B cell (primary cell): ENCODE data around the gene IPO11. TPM values are rescaled to one million over a fixed set of nuclear protein-coding genes. Genes with fewer than 3 reads are reported as not detected.

Experiments used
- ATAC-seq: fragments of 200-7000 bp; cut with Tn5 transposase; one replicate; pipeline ENCODE4 v1.10.0; 2021; ENCODE audit warnings: low read depth, mild to moderate bottlenecking, moderate number of reproducible peaks, moderate library complexity
- CTCF ChIA-PET: fragments of 350-600 bp; sonication (Branson Sonifier 250); formaldehyde crosslinking; loops from one replicate; lab custom pipeline; 2021; ENCODE audit warnings: antibody characterized with exemption, inconsistent platforms; lab: Charles Lee
- POLR2A ChIA-PET: fragments of 350-600 bp; sonication (Branson Sonifier 250); formaldehyde crosslinking; loops from one replicate; lab custom pipeline; 2021; ENCODE audit warnings: antibody characterized with exemption; lab: Charles Lee
- DNase-seq: peaks from one replicate; pipeline ENCODE4 v3.0.0; 2013
- H2AFZ ChIP-seq: 2 replicates; pipeline ENCODE4 v1.6.1; 2012; ENCODE audit warnings: mild to moderate bottlenecking, low read depth, low read length; ENCODE audit not compliant: insufficient read depth, poor library complexity, severe bottlenecking
- H3K27ac ChIP-seq, 2 donors: 1 replicate in 1 of 2; 2 replicates in 1 of 2; pipeline ENCODE4 v1.5.1; 2012 to 2013; ENCODE audit warnings: low read length in 2 of 2, mild to moderate bottlenecking in 2 of 2, moderate library complexity in 1 of 2
- H3K27me3 ChIP-seq, 4 experiments: fragments of 200-600 bp in 1 of 4; sonication (generic) in 1 of 4; replicated peaks in 1 of 4; 1 replicate in 2 of 4; 2 replicates in 2 of 4; pipeline versions ENCODE4 v1.6.1 to v1.7.0; 2013 to 2016; ENCODE audit warnings: low read length in 3 of 4, mild to moderate bottlenecking in 2 of 4, mixed read lengths in 1 of 4, moderate library complexity in 1 of 4; ENCODE audit not compliant: insufficient read depth in 4 of 4, control insufficient read depth in 3 of 4; ENCODE audit errors: control extremely low read depth in 1 of 4
- H3K36me3 ChIP-seq, 2 experiments: replicated peaks in 1 of 2; 1 replicate in 1 of 2; 2 replicates in 1 of 2; pipeline versions ENCODE4 v1.6.1 to v1.7.1; 2013; ENCODE audit warnings: low read length in 1 of 2; ENCODE audit not compliant: insufficient read depth in 2 of 2, control insufficient read depth in 1 of 2; ENCODE audit errors: control extremely low read depth in 1 of 2, extremely low read depth in 1 of 2
- H3K4me1 ChIP-seq, 2 donors: fragments of 200-600 bp in 1 of 2; sonication (generic) in 1 of 2; 1 replicate in 1 of 2; 2 replicates in 1 of 2; pipeline versions ENCODE4 v1.5.1 to v1.6.1; 2013 to 2017; ENCODE audit warnings: low read length in 2 of 2; ENCODE audit not compliant: control insufficient read depth in 2 of 2, insufficient read depth in 2 of 2
- H3K4me2 ChIP-seq: replicated peaks from 2 replicates; pipeline ENCODE3; 2012; ENCODE audit warnings: mild to moderate bottlenecking, low read depth, low read length; ENCODE audit not compliant: poor library complexity, severe bottlenecking
- H3K4me3 ChIP-seq, 5 experiments: fragments of 200-600 bp in 1 of 5; sonication (generic) in 1 of 5; 1 replicate in 3 of 5; 2 replicates in 2 of 5; pipeline versions ENCODE4 v1.5.1 to v1.7.0; 2011 to 2016; ENCODE audit warnings: low read length in 4 of 5, mild to moderate bottlenecking in 4 of 5, low read depth in 2 of 5, control low read depth in 1 of 5, moderate library complexity in 1 of 5; ENCODE audit not compliant: insufficient read depth in 1 of 5; ENCODE audit errors: control extremely low read depth in 1 of 5, extremely low read depth in 1 of 5
- H3K79me2 ChIP-seq: fragments of 200-600 bp; sonication (generic); one replicate; pipeline ENCODE4 v1.6.0; 2016; ENCODE audit warnings: low read length; ENCODE audit not compliant: control insufficient read depth, insufficient read depth
- H3K9ac ChIP-seq: fragments of 200-600 bp; sonication (generic); 2 replicates; pipeline ENCODE4 v1.6.1; 2017; ENCODE audit warnings: mild to moderate bottlenecking, low read length, moderate library complexity
- H3K9me3 ChIP-seq, 3 donors: one replicate each; pipeline versions ENCODE4 v1.6.1 to v1.7.1; 2013; ENCODE audit warnings: low read length in 2 of 3; ENCODE audit not compliant: control insufficient read depth in 2 of 3, insufficient read depth in 1 of 3; ENCODE audit errors: control extremely low read depth in 1 of 3
- H4K20me1 ChIP-seq: 2 replicates; pipeline ENCODE4 v1.6.0; 2012; ENCODE audit warnings: mild to moderate bottlenecking, low read length; ENCODE audit not compliant: insufficient read depth, control insufficient read depth, poor library complexity, severe bottlenecking
- H3K27ac Mint-ChIP-seq: one replicate; pipeline ENCODE4 v1.8.0; 2021; ENCODE audit warnings: mixed read lengths
- H3K27me3 Mint-ChIP-seq: one replicate; pipeline ENCODE4 v1.8.0; 2021; ENCODE audit warnings: mixed read lengths
- H3K4me1 Mint-ChIP-seq: one replicate; pipeline ENCODE4 v1.8.0; 2021; ENCODE audit warnings: mixed read lengths
- H3K4me3 Mint-ChIP-seq: one replicate; pipeline ENCODE4 v1.8.0; 2021; ENCODE audit warnings: mixed read lengths
- H3K9me3 Mint-ChIP-seq: one replicate; pipeline ENCODE4 v1.8.0; 2022; ENCODE audit warnings: mixed read lengths; ENCODE audit not compliant: insufficient read depth
- CTCF ChIP-seq: fragments of 200-600 bp; IDR thresholded peaks from one replicate; pipeline ENCODE4 v1.8.0; 2022; ENCODE audit warnings: antibody characterized with exemption, mild to moderate bottlenecking
- EZH2 ChIP-seq: IDR thresholded peaks from 2 replicates; pipeline ENCODE4 v1.6.1; 2012; ENCODE audit warnings: borderline replicate concordance, low read depth, mild to moderate bottlenecking, moderate library complexity, low read length; ENCODE audit not compliant: insufficient read depth, poor library complexity, severe bottlenecking
- WGBS: methylation state at CpG from one replicate; pipeline ENCODE4 v1.1.5; 2013; ENCODE audit warnings: missing lambda C conversion rate; ENCODE audit not compliant: insufficient coverage; 5-methylcytosine and 5-hydroxymethylcytosine counted together
- intact Hi-C: fragments of 100-400 bp; cut with micrococcal nuclease; formaldehyde crosslinking; loops from one replicate; pipeline ENCODE4 v1.10.0; 2022
- polyA plus RNA-seq: library from polyadenylated mRNA; depleted of rRNA; stranded (reverse); fragments of >200 nt; gene quantifications from 2 replicates; pipeline ENCODE4 v1.2.3, GENCODE V29; 2012
- total RNA-seq, 2 donors: library from RNA; stranded (reverse); fragments of 120-200 nt in 1 of 2; gene quantifications; 1 replicate in 1 of 2; 2 replicates in 1 of 2; pipeline versions ENCODE4 v1.2.3 to v1.2.4, GENCODE V29; 2013 to 2022

The IPO11 gene
- total and polyA plus RNA-seq, 2 donors (not counting 1 experiment from before 2014, with no cell fraction given): 3.8 to 37.4 TPM

- Histone ChIP-seq H3K36me3 (peaks cover 2 to 7% of the 10 kb centered on the region in 2 experiments), H3K4me1 (no peaks in the 10 kb centered on the region), H2AFZ (no peak overlapping the region), H3K4me2 (no peak overlapping the region), H3K4me3 (no peak overlapping the region), H3K27ac (no peak overlapping the region), H3K27me3 (no peaks in the 10 kb centered on the region), H4K20me1 (no peaks in the 10 kb centered on the region), H3K9me3 (peaks cover 2 to 9% (median 7%) of the 10 kb centered on the region in 3 donors), H3K9ac (no peak overlapping the region), H3K79me2 (no peaks in the 10 kb centered on the region)
- ChIA-PET POLR2A (no interaction called here), CTCF (no interaction called here)
- no CpG with 5 or more reads among the region's 1 CpG for WGBS
- no peaks in the 10 kb centered on the region for H3K27me3 Mint-ChIP-seq
- TF ChIP-seq CTCF: no peak
- no peak for TF ChIP-seq EZH2
- no peak for DNase-seq
- no peak for ATAC-seq
- H3K4me1 Mint-ChIP-seq: peaks cover 3% of the 10 kb centered on the region
- no peak overlapping the region for H3K4me3 Mint-ChIP-seq
- no peak overlapping the region for H3K27ac Mint-ChIP-seq
- intact Hi-C loops: no loop called here
- peaks cover 2% of the 10 kb centered on the region for H3K9me3 Mint-ChIP-seq
These were observed 180.8 kb downstream of the IPO11 start for GRCh38 chr5:62593331-62593730.

GRCh38 chr5:62594364-62594984, 181.9 kb downstream of the IPO11 start:
- Histone ChIP-seq H3K27me3 (no peaks in the 10 kb centered on the region), H2AFZ (no peak overlapping the region), H3K4me2 (no peak overlapping the region), H3K9ac (no peak overlapping the region), H3K36me3 (peaks cover 2 to 7% of the 10 kb centered on the region in 2 experiments), H3K4me3 (no peak overlapping the region), H3K79me2 (no peaks in the 10 kb centered on the region), H4K20me1 (no peaks in the 10 kb centered on the region), H3K27ac (no peak overlapping the region), H3K9me3 (peaks cover 2 to 9% (median 7%) of the 10 kb centered on the region in 3 donors), H3K4me1 (no peaks in the 10 kb centered on the region)
- WGBS: 88% methylated on average over 1 of the region's 3 CpGs
- Mint-ChIP-seq H3K27ac (no peak overlapping the region), H3K4me1 (peaks cover 3% of the 10 kb centered on the region), H3K9me3 (peaks cover 2% of the 10 kb centered on the region), H3K27me3 (no peaks in the 10 kb centered on the region), H3K4me3 (no peak overlapping the region)
- no peak for ATAC-seq
- TF ChIP-seq CTCF: no peak
- TF ChIP-seq EZH2: no peak
- ChIA-PET CTCF (no interaction called here), POLR2A (no interaction called here)
- intact Hi-C loops: no loop called here
- no peak for DNase-seq
